IMR-90 (cell line): ENCODE results near the gene PPM1F.

Experiments used
- CEBPB ChIP-seq: IDR thresholded peaks from 2 replicates; pipeline ENCODE4 v1.6.1; 2012; ENCODE audit warnings: low read depth, low read length, improper control_type of control experiment
- TF ChIP-seq, protein P1 (sequence below): fragments of 150-350 bp; IDR thresholded peaks from 2 replicates; pipeline ENCODE4 v1.6.1; 2016; ENCODE audit warnings: low read depth, mild to moderate bottlenecking, low read length, moderate library complexity, borderline replicate concordance

DNA sequence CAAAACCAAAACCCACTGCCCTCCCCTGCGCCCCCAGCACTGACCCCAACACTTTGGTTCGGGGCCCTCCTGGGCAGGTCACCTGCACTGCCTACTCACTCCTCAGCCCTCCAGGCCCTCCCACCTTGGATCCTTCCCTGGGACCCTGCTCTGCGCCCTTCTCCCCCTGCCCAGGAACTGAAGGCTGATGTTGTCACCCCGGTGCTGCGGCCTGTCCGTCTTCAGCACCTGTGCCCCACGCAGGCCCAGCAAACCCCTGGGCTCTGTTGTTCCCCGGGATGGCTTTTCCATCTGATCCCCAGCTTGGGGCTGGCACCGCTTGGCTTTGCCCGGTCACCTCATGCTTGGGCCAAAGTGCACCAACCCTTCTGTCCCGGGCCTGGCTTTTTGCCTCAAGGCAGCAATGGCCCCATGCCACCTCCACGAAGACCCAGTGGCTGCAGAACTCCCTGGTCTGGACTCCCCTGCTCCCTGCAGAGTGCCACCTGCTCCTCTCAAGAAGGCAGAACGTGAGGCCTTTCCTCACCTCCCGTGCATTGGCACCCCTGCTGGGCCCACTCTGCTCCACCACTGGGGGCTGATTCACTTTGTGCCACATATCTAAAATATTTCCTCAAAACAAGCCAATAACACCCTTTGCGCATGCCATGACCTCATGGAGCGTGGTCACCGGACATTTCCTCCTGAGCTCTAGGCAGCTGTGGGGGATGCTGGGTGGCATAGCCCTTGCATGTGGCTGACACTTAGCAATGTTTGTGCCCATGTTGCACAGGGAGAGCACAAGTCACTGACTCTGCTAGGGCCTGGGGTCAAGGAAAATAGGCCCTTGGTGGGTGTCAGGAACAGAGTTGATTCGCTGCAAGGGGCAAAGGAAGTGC, 8.8 kb downstream of the PPM1F start:
- TF ChIP-seq, protein P1, sequence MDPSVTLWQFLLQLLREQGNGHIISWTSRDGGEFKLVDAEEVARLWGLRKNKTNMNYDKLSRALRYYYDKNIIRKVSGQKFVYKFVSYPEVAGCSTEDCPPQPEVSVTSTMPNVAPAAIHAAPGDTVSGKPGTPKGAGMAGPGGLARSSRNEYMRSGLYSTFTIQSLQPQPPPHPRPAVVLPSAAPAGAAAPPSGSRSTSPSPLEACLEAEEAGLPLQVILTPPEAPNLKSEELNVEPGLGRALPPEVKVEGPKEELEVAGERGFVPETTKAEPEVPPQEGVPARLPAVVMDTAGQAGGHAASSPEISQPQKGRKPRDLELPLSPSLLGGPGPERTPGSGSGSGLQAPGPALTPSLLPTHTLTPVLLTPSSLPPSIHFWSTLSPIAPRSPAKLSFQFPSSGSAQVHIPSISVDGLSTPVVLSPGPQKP = no peak
- no peak for TF ChIP-seq CEBPB
